T-helper 1 cell treated with Interleukin-12 subunit alpha and Interleukin-12 subunit beta and Interleukin-4 antibody, amounts not matched to agents 30 μg/mL and 1 μg/mL, for 36 hours (primary cell): ENCODE results near the gene LRFN2.
A peak's percentile ranks its signal among the peaks of the same experiment; 100 is the strongest.

Source experiments
- H3K27ac Mint-ChIP-seq: one replicate; pipeline ENCODE4 v1.8.0; 2021; ENCODE audit warnings: mild to moderate bottlenecking, mixed read lengths
- H3K27me3 Mint-ChIP-seq: one replicate; pipeline ENCODE4 v1.8.0; 2021; ENCODE audit warnings: low read depth, mixed read lengths
- H3K36me3 Mint-ChIP-seq: one replicate; pipeline ENCODE4 v1.8.0; 2021; ENCODE audit warnings: low read depth, mixed read lengths
- H3K4me1 Mint-ChIP-seq: one replicate; pipeline ENCODE4 v1.8.0; 2021; ENCODE audit warnings: low read depth, mixed read lengths
- H3K4me3 Mint-ChIP-seq: one replicate; pipeline ENCODE4 v1.8.0; 2021; ENCODE audit warnings: mild to moderate bottlenecking, moderate library complexity, mixed read lengths
- H3K9me3 Mint-ChIP-seq: one replicate; pipeline ENCODE4 v1.8.0; 2021; ENCODE audit warnings: mixed read lengths

LRFN2 gene

GRCh38 chr6:40528051-40528450, 59.1 kb downstream of the LRFN2 start:
- Mint-ChIP-seq H3K27me3 (peaks cover 12% of the 10 kb centered on the region), H3K9me3 (no peaks in the 10 kb centered on the region), H3K4me1 (peaks cover 11% of the 10 kb centered on the region), H3K27ac (no peak overlapping the region), H3K4me3 (no peak overlapping the region), H3K36me3 (no peaks in the 10 kb centered on the region)

- no peaks in the 10 kb centered on the region for H3K36me3 Mint-ChIP-seq
- H3K4me1 Mint-ChIP-seq, result peaks cover 10% of the 10 kb centered on the region
- peaks cover 14% of the 10 kb centered on the region for H3K27me3 Mint-ChIP-seq
- H3K27ac Mint-ChIP-seq, result no peak overlapping the region
- H3K4me3 Mint-ChIP-seq, result no peak overlapping the region
- no peaks in the 10 kb centered on the region for H3K9me3 Mint-ChIP-seq
These were observed 61.1 kb downstream of the LRFN2 start for GRCh38 chr6:40526036-40526435.

GRCh38 chr6:40524797-40525585, 62.2 kb downstream of the LRFN2 start:
- H3K27ac Mint-ChIP-seq, result no peak overlapping the region
- peaks cover 14% of the 10 kb centered on the region for H3K4me1 Mint-ChIP-seq
- H3K4me3 Mint-ChIP-seq, result no peak overlapping the region
- H3K36me3 Mint-ChIP-seq, result no peaks in the 10 kb centered on the region
- H3K27me3 Mint-ChIP-seq, result peaks cover 8% of the 10 kb centered on the region
- H3K9me3 Mint-ChIP-seq, result no peaks in the 10 kb centered on the region

- H3K27me3 Mint-ChIP-seq, result peaks cover 13% of the 10 kb centered on the region
These were observed 63.5 kb downstream of the LRFN2 start for GRCh38 chr6:40523505-40524172.

GRCh38 chr6:40521496-40521895, 65.7 kb downstream of the LRFN2 start:
- Mint-ChIP-seq H3K9me3 (no peaks in the 10 kb centered on the region), H3K27me3 (peaks cover 27% of the 10 kb centered on the region), H3K36me3 (no peaks in the 10 kb centered on the region), H3K4me1 (peaks cover 18% of the 10 kb centered on the region), H3K4me3 (no peak overlapping the region), H3K27ac (no peak overlapping the region)

More at GRCh38 chr6:40523505-40524172, 63.5 kb downstream of the LRFN2 start:
- Mint-ChIP-seq H3K9me3 (no peaks in the 10 kb centered on the region), H3K4me3 (no peak overlapping the region), H3K27ac (no peak overlapping the region), H3K4me1 (peaks cover 19% of the 10 kb centered on the region), H3K36me3 (no peaks in the 10 kb centered on the region)

- H3K4me3 Mint-ChIP-seq, result no peak overlapping the region
- peaks cover 28% of the 10 kb centered on the region for H3K27me3 Mint-ChIP-seq
- peaks cover 15% of the 10 kb centered on the region for H3K4me1 Mint-ChIP-seq
- no peaks in the 10 kb centered on the region for H3K9me3 Mint-ChIP-seq
- no peak overlapping the region for H3K27ac Mint-ChIP-seq
- H3K36me3 Mint-ChIP-seq, result no peaks in the 10 kb centered on the region
These were observed 66.5 kb downstream of the LRFN2 start for GRCh38 chr6:40520678-40521077.

GRCh38 chr6:40520084-40520483, 67.1 kb downstream of the LRFN2 start:
- H3K27me3 Mint-ChIP-seq, result peaks cover 23% of the 10 kb centered on the region
- H3K4me3 Mint-ChIP-seq, result no peak overlapping the region
- H3K9me3 Mint-ChIP-seq, result no peaks in the 10 kb centered on the region
- H3K4me1 Mint-ChIP-seq, result peaks cover 15% of the 10 kb centered on the region
- peak overlapping the region; percentile 46 for H3K27ac Mint-ChIP-seq
- no peaks in the 10 kb centered on the region for H3K36me3 Mint-ChIP-seq

- H3K4me1 Mint-ChIP-seq, result peaks cover 15% of the 10 kb centered on the region
- H3K27ac Mint-ChIP-seq, result no peak overlapping the region
- H3K36me3 Mint-ChIP-seq, result no peaks in the 10 kb centered on the region
- H3K4me3 Mint-ChIP-seq, result no peak overlapping the region
- peaks cover 23% of the 10 kb centered on the region for H3K27me3 Mint-ChIP-seq
- no peaks in the 10 kb centered on the region for H3K9me3 Mint-ChIP-seq
These were observed 69.5 kb downstream of the LRFN2 start for GRCh38 chr6:40517654-40518053.

- no peaks in the 10 kb centered on the region for H3K9me3 Mint-ChIP-seq
- no peak overlapping the region for H3K4me3 Mint-ChIP-seq
- H3K27me3 Mint-ChIP-seq, result peaks cover 23% of the 10 kb centered on the region
- H3K4me1 Mint-ChIP-seq, result peaks cover 18% of the 10 kb centered on the region
- no peaks in the 10 kb centered on the region for H3K36me3 Mint-ChIP-seq
- no peak overlapping the region for H3K27ac Mint-ChIP-seq
These were observed 70.7 kb downstream of the LRFN2 start for GRCh38 chr6:40516429-40516828.

- Mint-ChIP-seq H3K9me3 (no peaks in the 10 kb centered on the region), H3K36me3 (no peaks in the 10 kb centered on the region), H3K4me1 (peaks cover 27% of the 10 kb centered on the region), H3K27ac (no peak overlapping the region), H3K4me3 (no peak overlapping the region), H3K27me3 (peaks cover 7% of the 10 kb centered on the region)
These were observed 74.8 kb downstream of the LRFN2 start for GRCh38 chr6:40512340-40512739.

GRCh38 chr6:40511884-40512283, 75.3 kb downstream of the LRFN2 start:
- H3K9me3 Mint-ChIP-seq, result no peaks in the 10 kb centered on the region
- peaks cover 27% of the 10 kb centered on the region for H3K4me1 Mint-ChIP-seq
- H3K27ac Mint-ChIP-seq, result no peak overlapping the region
- no peak overlapping the region for H3K4me3 Mint-ChIP-seq
- no peaks in the 10 kb centered on the region for H3K36me3 Mint-ChIP-seq
- H3K27me3 Mint-ChIP-seq, result peaks cover 5% of the 10 kb centered on the region

- H3K27ac Mint-ChIP-seq, result no peak overlapping the region
- H3K27me3 Mint-ChIP-seq, result no peaks in the 10 kb centered on the region
- H3K36me3 Mint-ChIP-seq, result no peaks in the 10 kb centered on the region
- H3K9me3 Mint-ChIP-seq, result no peaks in the 10 kb centered on the region
- H3K4me1 Mint-ChIP-seq, result peaks cover 27% of the 10 kb centered on the region
- no peak overlapping the region for H3K4me3 Mint-ChIP-seq
These were observed 76.7 kb downstream of the LRFN2 start for GRCh38 chr6:40510442-40510841.

GRCh38 chr6:40509716-40510260, 77.4 kb downstream of the LRFN2 start:
- Mint-ChIP-seq H3K27me3 (peaks cover 5% of the 10 kb centered on the region), H3K4me3 (no peak overlapping the region), H3K27ac (no peak overlapping the region), H3K36me3 (no peaks in the 10 kb centered on the region), H3K9me3 (no peaks in the 10 kb centered on the region), H3K4me1 (peaks cover 27% of the 10 kb centered on the region)

- Mint-ChIP-seq H3K4me3 (peak overlapping the region; percentile 2), H3K27me3 (peaks cover 5% of the 10 kb centered on the region), H3K36me3 (no peaks in the 10 kb centered on the region)
These were observed 78.1 kb downstream of the LRFN2 start for GRCh38 chr6:40509086-40509485.

GRCh38 chr6:40506954-40507353, 80.2 kb downstream of the LRFN2 start:
- Mint-ChIP-seq H3K27ac (no peak overlapping the region), H3K4me1 (peaks cover 24% of the 10 kb centered on the region), H3K9me3 (no peaks in the 10 kb centered on the region), H3K27me3 (peaks cover 14% of the 10 kb centered on the region), H3K4me3 (no peak overlapping the region), H3K36me3 (no peaks in the 10 kb centered on the region)

More at GRCh38 chr6:40509086-40509485, 78.1 kb downstream of the LRFN2 start:
- H3K9me3 Mint-ChIP-seq, result no peaks in the 10 kb centered on the region
- H3K4me1 Mint-ChIP-seq, result peaks cover 27% of the 10 kb centered on the region
- H3K27ac Mint-ChIP-seq, result no peak overlapping the region
